Stimulated activated CD8-positive, alpha-beta memory T cell treated with anti-CD3 and anti-CD28 coated beads, Interleukin-2, amount 100 ng/mL, for 48 hours (primary cell): ENCODE data around the gene ARFGAP1.

Source experiments
- DNase-seq, 2 donors: peaks; one replicate each; pipeline ENCODE4 v3.0.0-alpha.2; 2020; ENCODE audit warnings: low read depth in 2 of 2

ARFGAP1 gene

DNA sequence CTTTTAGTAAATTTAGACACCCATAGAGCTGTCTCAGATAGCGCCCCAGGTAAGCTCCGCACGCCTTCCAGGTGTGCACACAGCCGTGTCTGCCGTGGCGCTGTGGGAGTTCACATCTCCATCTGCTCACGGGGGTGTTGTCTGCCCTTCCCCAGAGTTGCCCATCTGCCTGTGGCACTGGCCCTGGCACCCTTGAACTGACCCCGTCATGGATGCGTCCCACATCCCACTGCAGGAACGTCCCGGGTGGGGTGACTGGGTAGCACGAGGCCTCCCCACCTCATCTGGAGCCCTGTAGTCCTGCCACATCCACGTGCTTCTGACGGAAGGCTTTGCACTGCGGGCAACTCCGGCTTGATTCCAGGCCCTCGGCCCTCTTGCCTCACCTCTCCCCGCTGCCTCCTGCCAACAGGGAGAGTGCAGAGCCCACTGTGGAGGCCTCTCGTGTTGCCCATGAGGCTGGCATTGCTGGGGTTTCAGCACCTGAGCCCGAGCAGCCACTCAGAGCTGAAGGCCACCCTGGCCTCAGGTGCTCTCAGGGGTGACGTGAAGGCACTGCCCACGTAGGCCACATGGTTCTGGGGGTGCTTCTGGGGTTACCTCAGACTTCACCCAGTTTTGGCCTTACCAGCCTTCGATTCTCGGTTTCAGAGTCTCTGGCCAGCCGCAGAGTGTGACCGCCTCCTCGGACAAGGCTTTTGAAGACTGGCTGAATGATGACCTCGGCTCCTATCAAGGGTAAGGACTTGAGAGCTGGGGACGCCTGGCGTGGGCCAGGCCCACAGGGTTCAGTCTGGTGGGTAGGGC, 5.1 kb downstream of the ARFGAP1 start:
- no peak for DNase-seq

GRCh38 chr20:63278661-63279060, 6.0 kb downstream of the ARFGAP1 start:
- no peak for DNase-seq

- no peak for DNase-seq
Measured at GRCh38 chr20:63279931-63280330, 7.3 kb downstream of the ARFGAP1 start.

DNA sequence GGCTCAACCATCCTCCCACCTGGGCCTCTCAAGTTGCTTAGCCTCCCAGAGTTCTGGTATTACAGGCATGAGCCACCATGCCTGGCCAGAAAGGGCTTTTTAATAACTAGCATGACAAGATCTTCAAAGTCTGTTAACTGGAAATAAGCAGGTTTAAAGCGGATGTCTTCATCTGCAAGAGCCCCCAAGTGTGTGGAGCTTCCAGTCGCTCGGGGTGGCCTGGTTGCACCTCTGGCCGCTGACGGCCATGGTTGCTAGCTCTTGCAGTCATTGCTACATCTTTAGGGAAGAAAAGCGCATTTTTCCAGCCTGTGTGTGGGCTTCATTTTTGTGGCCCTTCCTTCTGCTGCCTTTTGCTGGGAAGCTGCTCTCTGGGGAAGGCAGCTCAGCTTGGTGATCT, 7.8 kb downstream of the ARFGAP1 start:
- no peak for DNase-seq

- no peak for DNase-seq
Measured at GRCh38 chr20:63280929-63281545, 8.4 kb downstream of the ARFGAP1 start.

DNA sequence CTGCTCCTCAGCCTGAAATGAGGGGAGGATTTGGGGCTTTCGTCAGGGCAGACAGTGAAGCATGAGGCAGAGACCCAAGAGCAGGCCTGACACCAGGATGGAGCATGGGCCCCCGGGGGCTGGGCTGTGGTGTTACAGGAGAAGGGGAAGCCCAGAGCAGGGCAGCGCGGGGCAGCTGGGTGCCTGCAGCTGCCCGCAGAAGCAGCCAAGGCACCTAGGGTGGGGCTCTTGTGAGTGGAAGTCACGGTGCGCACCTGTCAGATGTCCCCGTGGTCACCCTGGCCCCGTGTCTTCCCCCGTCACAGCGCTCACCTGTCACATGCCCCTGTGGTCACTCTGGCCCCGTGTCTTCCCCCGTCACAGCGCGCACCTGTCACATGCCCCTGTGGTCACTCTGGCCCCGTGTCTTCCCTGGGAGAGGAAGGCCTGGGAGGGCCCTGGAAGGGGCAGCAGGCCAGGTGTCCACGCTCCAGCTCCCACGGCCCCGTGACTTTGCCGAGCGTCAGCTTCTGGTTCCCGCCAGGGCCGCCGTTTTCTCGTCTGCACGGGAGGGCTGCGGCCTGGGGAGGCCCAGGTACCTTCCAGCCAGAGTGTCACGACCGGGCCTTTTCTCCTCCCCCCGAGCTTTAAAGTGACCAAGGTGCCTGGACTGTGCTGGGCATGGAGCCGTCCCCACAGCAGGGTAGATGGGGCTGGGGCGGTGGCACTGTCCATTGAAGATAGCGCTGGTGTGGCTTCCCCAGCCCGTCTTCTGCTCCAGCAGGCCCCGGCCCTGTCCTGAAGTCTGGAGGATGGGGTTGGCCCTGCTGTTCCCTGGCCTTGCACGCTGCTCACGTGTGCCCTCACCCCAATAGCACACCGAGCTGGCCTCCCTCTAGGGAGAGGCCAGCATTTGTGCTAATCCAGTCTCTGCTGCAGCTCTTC, 9.4 kb downstream of the ARFGAP1 start:
- DNase-seq, result no peak

GRCh38 chr20:63282946-63283345, 10.3 kb downstream of the ARFGAP1 start:
- DNase-seq, result no peak

DNA sequence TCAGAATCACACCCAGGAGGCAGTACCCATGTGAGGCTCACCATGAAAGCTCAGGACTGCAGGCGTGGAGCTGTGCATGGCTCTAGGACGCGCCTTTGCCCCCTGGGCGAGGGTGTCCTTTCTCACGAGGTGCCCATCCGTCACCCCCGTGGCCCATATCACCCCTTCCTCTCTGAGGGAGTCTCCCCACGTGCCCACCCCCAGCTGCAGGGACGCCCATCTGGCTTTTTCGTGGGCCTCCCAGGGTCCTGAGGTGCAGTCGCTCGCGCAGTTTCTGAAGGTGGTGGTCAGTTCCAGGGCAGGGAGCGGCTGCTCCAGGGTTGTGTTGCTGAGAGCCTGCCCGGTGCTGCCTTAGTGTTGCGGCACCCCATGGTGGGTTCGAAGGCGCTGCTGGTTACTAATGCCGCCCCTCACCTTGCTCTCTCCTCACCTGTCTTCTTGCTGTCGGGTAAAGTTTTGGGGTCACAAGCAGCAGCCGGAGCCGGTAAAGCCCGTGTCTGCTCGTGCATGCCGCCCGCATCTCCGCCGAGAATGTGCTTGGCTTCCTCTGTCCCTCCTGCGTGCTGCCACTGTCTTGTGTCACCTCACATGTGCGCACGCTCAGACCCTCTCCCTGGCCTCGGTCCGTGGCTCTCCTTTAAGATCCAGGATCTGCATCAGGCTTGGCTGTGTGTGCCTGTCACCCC, 10.9 kb downstream of the ARFGAP1 start:
- no peak for DNase-seq

DNA sequence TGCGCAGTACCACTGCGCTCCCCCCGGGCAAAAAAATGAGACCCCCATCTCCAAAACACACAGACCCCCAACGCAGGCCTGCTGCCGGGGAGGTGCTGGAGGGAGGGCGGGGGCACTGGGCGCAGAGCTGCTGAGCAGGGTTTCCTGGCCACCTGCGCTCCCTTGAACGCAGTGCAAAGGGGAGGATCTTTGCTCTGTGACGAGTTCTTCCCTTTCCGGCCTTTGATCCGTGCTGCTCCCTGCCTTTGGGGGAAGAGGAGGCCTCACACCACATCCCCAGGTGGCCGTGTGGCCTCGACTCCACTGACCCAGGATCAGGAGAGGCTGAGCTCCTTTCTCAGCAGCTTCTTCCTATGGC, 11.4 kb downstream of the ARFGAP1 start:
- no peak for DNase-seq

- DNase-seq, result no peak
Measured at GRCh38 chr20:63284544-63284949, 11.9 kb downstream of the ARFGAP1 start.

GRCh38 chr20:63284981-63285524, 12.4 kb downstream of the ARFGAP1 start:
- DNase-seq, result no peak

DNA sequence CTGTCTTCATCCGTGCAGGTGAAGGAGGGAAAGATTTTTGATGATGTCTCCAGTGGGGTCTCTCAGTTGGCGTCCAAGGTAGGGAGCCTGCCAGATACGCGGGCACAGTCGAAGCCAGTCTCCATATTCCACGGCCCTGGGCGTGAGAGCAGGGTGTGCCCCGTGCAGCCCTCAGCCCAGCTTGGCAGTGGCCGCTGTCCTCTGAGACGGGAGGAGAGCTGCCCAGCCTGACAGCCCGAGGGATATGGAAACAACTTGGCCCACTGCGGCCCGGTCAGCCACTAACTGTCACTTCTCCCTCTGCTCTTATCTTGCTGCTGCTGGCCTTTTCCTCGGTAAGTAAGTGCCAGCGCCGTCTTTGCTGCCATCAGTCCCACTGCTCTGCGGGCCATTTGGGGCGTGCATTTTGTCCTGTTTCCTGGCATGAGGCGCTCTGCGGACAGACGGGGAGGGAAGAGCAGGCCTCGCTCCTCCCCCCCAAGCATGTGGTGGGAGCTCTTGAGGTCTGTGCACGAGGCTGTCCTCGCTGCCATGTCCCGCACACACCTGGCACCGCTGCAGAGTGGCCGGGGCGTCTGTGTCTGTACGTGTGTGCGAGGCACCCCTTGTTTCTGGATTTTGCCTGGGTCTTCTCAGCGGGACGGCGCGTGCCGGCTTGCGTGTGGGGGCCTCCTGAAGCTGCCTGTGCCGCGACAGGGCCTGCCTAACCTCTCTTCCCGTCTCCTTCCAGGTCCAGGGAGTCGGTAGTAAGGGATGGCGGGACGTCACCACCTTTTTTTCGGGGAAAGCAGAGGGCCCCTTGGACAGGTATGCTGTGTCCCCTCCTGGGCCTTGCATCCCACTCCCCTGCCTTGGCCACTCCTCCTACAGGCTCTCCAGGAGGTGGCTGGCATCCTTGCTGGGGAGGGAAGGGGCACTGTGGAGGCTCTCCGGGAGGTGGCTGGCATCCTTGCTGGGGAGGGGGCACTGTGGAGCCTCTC, 13.3 kb downstream of the ARFGAP1 start:
- no peak for DNase-seq

DNA sequence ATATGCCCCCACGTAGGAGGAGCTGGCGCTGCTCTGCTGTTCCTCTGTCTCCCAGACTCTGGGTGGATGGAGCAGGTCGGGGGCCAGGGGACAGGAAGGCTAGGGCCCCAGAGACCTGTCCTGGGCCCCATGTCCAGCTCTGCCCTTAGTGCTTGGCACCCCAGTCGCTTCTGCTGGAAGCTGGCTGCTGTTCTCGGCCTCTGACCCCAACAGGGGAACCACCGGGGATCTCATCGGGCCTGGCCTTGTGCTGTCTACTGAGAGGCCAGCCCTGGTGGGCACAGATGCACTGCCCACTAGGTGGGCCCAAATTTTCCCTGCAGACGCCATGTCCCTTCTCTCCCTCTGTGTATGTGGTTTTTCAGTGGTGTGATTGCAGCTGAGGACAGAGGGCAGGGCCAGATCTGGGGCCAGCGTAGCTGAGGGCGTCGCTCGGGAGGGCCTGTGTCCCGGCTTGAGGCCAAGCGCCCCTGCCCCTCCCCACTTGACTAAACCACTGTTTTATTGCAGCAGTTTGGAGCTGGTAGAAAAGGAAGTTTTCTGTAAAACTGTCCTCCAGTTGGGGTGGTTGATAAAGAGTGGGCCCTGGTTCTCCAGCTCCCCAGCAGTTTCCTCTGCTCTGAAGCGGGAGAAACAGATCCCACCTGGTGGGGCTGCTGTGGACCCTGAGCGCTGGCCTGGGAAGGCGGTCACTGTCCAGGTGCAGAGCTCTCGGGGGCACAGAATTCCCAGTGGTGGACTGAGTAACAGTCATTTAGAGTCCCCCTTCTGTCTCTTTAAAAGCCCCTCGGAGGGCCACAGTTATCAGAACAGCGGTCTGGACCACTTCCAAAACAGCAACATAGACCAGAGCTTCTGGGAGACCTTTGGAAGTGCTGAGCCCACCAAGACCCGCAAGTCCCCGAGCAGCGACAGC, 14.4 kb downstream of the ARFGAP1 start:
- no peak for DNase-seq

- no peak for DNase-seq
Measured at GRCh38 chr20:63287697-63288580, 15.3 kb downstream of the ARFGAP1 start.

- no peak for DNase-seq
Measured at GRCh38 chr20:63288581-63289251, 16.1 kb downstream of the ARFGAP1 start.

GRCh38 chr20:63289311-63290135, 16.9 kb downstream of the ARFGAP1 start:
- DNase-seq, result no peak

GRCh38 chr20:63290136-63290676, 17.6 kb downstream of the ARFGAP1 start:
- DNase-seq, result no peak
